GM18909 (cell line): ENCODE results near the gene ITGB2.

Experiments used
- ATAC-seq: cut with Tn5 transposase; IDR thresholded peaks from one replicate; pipeline ENCODE4 v1.9.1; 2021; ENCODE audit warnings: mild to moderate bottlenecking; ENCODE audit not compliant: unreplicated experiment, poor library complexity

Gene ITGB2

DNA sequence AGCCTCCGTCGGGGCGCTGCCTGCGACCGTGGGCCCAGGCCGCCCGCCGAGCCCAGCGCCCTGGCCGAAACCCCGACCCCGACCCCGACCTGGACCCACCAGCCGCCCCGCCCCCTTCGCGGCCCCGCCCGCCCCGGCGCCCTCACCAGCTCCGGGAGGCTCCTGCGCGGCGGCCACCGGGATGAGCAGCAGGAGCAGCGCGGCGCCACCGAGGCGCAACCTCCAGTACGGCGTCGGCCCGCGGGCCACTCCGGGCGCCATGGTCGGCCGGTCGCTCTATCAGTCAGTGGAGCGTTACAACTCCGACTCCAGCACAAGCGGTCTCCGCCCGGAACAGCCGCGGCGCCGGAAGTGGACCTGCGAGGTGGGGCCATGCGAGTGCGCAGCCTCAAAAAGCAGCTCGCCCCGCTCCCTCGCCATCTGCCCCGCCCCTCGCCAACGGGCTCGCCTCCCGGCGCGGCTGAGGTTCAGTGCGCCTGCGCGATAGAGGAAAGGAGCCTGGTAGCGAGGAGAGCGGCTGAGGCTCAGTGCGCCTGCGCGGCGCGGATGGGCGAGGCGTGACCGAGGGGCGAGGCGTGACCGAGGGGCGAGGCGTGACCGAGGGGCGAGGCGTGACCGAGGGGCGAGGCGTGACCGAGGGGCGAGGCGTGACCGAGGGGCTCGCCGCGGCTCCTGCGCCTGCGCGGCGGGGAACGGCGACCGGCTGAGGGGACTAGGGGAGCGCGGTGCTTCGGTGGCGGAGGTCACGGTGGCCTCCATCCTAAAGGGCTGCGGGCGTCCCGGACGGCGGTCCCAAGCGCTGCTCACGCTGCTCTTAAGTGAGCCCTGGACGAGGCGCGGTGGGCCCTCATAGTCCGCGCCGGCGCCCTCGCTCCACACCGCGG lies 47.1 kb downstream of the ITGB2 start, which contains the start of gene PTTG1IP:
PTTG1IP (minus strand) TSS at position 335 of the 884 bp plus-strand sequence; CDS start at position 261, 74 bp downstream.
- ATAC-seq, result peak; percentile 78

DNA sequence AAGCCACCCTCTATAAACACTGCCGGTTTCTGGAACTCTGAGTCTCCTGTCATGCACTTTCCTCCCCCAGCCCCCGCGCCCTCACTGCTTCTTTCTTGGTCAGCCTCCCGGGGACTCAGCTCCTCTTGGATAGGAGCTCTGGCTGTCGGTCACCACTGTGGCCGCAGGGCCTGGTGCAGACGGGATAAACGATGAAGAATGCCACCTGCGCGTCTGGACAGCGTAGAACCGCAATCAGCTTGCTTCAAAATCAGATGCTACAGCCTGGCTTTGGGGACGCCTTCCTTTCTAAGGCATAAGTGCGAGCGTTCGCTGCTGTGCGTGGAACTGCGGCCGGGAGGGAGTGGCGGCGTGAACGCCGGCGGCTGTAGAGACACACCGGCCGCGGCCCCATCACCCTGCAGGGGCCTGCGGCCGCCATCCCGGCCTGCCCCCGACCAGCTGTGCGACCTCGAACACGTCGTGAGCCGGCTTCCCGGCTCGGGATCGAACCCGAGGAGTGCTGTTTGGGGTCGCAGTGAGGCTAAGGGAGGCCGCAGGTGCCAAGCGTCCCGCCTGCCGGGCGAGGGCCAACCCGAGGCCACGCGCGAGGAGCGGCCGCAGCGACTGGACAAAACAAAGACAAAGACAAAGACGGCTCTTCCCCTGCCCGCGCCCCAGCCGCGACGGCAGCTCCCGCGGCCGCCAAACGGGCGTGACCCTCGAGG lies 47.9 kb downstream of the ITGB2 start:
- peak; percentile 6 for ATAC-seq

DNA sequence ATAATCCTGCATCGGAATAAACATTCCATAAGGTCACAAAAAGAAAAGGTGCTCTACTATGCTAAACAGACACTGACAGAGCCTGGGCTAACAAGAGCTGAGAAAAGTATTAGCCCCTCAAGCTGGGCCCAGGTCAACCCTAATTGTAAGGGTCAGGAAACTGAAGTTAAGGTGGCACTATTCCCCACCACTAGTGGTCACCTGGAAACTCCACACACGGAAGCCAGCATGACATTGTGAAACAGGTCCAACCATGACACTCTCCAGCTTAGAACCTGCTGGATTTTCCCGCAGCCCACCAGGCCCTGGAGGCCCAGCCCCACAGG lies 48.4 kb downstream of the ITGB2 start:
- no peak for ATAC-seq

DNA sequence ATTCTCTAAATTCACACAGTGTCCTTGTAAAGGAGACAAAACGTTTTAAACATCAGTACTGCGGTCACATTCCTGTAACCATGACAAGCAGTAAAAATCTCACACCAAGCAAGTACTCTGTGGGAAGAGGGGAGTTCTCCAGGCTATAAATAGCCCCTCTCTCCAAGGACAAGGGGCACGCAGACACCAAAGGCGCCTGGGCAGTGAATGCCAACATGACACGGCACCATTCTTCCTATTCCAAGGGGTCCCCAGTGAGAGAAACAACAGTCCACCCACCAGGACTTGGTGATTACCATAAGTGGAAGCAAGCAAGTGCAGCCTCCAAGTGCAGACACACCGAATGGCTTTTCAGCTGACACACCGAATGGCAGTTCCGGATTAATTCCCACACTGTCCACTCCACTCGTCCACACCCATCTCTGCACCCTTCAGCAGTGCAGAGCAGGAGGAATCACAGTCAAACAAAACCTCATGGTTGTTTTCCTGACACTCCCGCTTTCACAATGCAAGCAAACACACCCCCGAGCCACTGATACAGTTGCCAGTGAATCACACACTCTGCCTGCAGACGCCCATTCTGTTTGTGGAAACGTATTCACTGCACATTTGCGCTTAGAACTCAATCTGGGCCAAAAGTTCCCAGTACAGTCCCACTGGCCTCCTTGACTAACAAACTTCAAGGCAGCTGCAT lies 49.0 kb downstream of the ITGB2 start:
- no peak for ATAC-seq

DNA sequence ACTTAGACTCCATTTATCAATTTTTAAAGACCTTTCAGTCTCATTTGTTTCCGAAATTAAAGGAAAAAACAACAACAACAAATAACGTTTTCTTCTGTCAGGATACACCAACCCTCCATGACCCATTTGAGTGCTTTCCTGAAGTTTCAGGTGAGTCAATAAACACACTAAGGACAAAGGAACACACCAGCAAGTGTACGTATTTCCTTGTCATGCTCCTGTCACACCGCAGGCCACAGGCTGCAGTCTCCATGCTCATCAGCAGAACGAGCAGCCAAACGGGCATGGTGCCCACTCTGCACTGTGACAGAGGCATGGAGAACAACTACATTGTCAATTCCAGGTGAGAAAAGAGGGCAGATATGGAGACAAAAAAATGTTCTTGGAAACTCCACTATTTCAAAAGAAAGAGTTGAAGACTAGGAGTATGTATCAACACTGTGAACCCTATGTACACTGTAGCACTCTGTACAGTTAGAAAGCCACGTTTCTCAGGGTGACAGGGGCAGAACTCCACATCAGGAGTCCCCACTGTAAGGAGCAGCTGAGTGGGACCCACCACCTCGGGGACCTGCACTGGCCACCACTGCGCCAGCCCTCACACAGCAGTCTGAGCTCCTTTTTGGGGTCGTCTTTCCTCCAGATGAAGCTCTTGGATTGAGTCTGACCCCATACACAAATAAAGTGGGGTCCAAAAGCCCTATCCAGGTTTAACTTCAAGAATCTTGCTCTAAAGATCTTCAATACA lies 49.8 kb downstream of the ITGB2 start:
- ATAC-seq, result no peak

DNA sequence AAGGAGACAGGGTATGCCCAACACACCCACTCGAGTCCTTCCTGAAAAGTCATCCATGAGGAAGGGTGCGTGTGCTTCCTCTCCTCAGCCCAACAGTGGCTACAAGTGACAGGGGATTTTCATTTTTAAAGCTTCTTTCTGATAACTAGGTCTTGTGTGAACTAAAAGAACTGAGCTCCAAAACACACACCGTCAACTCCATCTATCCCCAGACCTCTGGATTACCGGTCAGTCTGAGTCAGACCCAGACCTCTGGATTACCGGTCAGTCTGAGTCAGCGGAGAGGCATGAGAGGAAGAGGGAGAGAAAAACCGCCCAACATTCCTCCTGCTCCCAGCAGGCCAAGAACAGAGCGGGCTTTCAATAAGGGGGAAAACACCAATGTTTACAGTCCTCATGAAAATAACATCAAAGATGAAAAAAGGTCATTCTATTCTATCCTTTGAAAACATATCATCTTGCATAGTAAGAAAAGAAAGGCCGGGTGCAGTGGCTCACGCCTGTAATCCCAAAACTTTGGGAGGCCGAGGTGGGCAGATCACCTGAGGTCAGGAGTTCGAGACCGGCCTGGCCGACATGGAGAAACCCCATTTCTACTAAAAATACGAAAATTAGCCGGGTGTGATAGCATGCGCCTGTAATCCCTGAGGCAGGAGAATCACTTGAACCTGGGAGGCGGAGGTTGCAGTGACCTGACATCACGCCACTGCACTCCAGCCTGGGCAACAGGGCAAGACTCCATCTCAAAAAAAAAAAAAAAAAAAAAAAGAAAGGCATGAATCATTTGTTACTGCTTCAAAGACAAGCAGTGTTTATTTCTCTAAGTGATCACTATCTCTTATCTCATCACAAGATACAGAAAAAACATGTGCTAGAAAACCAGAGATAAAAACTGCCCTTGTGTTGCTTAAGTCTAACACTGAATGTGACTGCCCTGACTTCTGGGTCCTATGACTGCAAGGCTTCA lies 50.6 kb downstream of the ITGB2 start:
- no peak for ATAC-seq

DNA sequence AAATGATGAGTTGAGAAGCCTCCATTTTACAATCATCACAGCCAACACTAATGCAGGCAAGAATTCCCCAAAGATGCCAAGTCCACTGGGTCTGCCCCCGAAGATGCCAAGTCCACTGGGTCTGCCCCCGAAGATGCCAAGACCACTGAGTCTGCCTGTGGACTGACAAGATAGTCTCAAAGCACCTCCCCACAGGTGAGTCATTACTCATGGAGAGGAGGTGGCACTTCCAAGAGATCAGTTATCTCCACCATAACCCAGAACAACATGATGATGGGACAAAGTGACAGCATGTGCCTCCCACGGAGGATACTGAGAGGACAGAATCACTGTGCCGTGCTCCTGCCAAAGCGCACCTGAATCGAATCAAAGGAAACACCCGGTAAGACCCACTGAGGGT lies 52.0 kb downstream of the ITGB2 start:
- no peak for ATAC-seq

DNA sequence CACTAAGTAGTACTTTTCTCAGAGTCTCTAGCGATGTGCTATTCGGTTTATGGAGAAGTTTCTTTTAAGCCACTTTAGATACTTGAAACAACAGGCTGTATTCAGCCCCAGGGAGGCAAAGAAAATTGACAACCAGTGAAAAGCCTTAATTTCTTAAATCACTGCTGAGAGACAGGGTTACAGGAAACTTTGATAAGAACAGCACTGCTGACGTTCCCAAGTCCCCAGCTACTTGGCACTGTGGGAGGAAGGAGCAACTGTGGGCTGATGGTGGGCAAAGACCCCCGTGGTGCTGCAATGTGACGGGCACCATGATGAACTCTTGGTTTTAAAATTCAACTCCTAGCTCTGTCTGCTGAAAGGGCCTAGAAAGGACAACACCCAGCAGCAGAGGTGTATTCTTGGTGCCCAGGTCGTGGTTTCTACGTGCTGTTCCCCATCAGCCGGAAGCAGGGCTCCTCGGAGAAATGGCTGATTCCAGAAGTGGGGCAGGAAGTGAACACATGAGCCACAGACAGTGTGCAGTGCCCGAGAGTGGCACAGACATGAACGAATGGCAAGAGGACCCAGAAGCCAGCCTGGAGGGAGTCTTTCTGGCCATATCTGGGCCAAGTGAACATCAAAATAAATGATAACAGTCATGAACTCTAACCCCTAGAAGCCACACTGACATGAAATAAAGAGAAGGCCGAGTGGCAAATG lies 52.5 kb downstream of the ITGB2 start:
- no peak for ATAC-seq

DNA sequence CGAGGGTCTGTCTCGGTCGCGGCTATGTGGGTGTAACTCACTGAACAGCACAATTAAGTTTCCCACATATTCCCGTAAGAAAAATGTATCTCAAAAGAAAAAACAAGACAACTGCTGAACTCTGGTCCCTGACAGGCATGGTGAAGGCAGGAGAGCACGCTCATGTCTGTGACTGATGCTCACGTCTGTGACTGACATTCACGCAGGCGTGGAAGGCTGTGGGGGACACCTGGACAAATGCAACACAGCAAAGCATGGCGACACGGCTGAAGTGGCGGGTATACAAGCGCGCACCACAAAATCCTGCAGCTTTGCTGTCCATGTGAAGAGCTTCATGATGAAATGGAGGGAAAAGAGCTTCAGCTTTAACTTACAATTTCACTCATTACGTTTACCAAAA lies 53.2 kb downstream of the ITGB2 start:
- ATAC-seq, result no peak

DNA sequence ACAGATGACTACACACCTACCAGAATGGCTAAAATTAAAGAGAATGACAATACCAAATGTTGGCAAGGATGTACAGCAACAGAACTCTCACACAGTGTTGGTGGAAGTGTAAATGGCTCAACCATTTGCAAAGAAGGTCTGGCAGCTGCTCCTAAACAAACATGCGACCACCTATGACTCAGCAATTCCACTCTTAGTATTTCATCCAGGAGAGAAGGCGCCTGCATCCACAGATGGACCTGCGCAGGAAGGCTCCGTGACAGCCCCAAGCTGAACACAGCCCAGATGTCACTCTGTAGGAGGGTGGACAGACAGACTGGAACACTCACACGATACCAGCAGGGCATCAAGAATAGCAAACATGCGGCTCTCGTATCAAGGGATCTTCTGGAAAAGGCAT lies 53.9 kb downstream of the ITGB2 start:
- no peak for ATAC-seq

DNA sequence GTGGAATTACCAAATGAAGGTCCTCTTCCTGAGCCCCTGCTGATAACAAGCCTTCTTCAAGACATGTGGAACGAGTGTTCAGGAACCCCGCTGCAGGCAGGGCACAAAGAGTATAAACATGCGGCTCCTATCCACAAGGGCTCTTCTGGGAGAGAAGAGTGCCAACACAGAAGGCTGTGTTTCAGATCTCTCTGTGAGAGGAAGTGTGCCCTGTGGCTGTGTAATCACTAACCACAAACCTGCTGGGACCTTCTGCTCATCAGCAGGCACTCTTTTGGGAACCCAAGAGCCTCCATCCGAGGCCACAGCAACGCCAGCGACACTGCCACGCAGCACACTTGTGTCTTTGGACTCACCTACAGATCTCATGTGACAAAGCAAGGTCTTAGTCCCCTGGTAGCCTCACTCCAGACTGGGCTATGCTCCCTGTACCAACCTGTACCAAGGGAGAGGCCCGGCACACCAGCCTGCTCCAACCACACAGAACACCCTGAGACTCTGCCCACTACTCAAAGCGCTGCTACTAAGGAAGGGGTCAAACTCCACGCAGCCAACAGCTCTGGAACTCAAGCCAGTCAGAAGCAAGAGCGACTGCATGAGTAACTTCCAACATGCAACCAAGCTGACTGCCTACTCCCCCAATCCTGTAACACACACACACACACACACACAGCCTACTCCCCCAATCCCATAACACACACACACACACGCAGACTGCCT lies 55.0 kb downstream of the ITGB2 start:
- no peak for ATAC-seq

DNA sequence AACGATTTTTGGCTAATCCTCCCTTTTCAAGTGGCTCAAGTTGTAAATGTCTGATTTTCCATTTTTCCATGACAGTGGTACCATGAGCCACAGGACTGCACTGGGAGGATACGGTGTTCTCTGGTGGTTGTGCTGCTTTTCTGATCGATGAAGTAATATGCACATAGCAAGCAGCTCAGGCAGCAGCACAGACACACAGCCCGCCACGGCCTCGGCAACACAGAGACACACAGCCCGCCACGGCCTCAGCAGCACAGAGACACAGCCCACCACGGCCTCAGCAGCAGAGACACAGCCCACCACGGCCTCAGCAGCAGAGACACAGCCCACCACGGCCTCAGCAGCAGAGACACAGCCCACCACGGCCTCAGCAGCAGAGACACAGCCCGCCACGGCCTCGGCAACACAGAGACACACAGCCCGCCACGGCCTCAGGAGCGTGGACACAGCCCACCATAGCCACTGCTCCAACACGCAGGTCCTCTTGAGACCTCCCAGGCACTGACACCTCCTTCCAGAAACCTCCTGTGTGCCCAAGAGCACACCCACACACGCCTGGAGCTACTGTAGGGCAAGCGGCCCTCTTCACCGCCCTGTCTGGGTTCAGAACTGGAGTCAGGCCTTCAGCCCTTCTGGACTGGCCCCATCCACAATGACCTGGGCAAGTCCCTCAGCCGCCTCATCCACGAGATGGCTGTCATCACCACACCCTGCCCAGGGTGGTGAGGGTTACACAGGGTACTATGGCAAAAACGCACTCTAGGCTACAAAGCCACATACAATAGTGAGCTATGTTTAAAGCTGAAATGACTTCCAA lies 57.6 kb downstream of the ITGB2 start:
- ATAC-seq, result no peak

DNA sequence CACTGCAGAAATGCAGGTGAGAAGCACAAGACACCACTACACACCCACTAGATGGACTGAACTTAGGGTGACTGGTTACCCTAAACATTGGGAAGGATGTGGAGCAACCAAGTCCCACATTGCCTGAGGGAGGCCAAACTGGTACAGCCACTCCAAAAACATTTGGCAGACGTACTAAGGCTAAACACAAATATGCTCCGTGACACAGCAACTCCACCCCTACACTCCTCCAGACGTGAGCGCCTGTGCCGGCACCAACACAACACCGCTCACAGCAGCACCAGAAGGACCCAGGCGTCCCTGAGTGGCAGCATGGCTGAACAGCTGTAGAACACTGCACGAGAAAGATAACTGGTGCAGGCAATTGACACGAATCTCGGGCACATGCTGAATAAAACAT lies 61.9 kb downstream of the ITGB2 start:
- ATAC-seq, result no peak

DNA sequence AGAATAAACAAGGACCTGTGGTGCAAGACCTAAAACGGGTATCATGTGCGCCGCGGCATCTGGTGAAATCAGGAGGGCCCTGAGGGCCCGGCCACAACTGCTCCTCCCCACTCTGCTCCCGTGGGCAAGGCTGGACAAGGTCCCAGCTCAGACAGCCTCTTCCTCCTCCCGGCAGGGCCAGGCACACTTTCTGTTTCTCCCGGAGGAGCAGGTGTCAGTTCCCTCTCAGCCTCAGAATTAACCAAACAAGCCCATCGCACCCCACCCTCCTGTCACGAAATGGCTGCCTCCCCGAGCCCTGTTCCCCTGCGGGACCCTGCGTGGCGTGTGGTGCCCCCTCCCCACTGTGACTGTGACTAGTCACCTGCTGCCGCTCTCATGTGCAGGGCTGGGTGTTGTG lies 62.4 kb downstream of the ITGB2 start:
- ATAC-seq, result no peak

DNA sequence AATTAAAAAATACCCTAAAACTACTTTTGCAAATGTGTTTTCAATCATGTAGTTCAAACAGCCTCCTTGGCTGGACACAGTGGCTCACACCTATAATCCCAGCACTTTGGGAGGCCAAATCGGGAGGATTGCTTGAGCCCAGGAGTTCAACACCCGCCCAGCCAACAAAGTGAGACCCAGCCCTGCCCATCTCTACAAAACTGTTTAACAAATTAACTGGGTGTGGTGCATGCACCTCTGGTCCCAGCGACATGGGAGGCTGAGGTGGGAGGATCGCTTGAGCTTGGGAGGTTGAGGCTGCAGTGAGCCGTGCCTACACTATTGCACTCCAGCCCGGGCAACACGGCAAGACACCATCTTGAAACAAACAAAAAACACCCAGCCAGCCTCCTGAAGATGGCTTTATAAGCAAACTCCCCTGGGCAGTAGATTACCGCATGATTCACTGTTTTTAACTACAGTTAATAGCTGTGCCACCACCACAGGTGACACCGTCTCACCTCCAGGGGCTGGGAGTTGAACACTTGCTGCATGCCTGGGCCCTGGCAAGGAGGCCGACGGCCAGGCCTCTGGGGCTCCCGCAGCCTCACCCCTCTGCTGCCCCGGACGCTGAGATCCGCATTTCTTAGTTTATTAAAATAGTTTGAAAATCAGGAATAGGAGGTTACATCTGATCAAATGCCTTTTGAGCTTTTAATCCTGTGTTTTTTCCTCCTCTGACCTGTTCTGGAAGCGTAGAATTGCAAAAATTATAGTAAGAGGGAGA lies 63.4 kb downstream of the ITGB2 start:
- no peak for ATAC-seq

DNA sequence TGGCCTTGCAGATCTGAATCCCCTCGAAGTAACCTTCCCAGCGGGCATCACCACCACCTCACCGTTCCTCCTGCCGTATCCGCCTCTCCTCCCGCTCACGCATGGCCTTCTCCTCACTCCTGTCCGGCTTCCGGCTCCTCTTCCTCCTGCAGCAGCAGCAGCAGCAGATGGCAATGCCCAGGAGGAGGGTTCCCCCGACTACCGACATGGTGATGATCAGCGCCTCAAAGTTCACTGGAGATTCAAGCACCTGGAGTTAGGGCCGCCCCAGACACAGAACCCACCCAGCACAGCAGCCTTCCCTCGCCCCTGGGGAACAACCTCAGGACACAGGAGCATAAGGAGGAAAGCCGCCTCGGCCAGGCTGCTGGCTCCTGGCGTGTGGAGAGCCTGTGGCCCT lies 64.6 kb downstream of the ITGB2 start:
- ATAC-seq, result no peak

DNA sequence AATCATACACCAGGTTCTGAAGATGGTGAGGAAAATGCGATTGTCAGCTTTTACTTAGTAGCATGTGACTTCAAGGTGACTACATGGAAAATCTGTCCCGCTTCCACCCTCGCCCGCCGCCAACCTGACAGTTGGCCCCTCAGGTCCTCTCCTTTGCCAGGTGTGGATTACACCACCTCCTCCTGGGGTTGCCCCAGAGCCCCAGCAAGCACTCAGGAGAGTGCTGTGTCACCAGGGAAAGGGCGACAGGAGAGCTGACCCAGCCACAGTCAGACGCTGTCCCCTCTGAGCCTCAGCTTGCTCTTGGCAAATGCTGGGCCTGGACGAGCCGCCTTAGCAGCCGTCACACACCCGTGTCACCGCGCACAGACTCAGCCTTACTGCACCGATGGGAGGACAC lies 65.1 kb downstream of the ITGB2 start:
- ATAC-seq, result no peak
